ENCODE measurements around the gene ITGB6.

DNA sequence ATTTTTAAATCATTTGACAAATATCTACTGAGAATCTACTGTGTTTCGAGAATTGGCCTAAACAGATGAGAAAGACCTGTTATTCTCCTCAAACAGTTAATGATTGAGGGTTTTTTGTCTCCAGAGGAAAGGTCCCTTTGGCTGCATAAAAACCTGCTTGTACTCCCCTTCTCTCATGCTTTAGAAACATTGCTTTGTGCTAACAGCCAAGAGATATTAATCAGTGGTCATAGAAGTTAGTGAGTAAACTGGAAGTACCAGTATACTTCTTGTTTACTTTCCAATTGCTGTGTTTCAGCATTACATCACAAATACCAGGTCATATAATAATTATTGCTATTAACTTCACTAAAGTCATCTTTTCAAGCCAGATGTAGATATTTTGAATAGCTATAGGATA is 34.1 kb downstream of the ITGB6 start:
- no peak for TF ChIP-seq EZH2 (IDR thresholded peaks at IDR 0.05; ENCODE audit: insufficient read depth, low read length)
- TF ChIP-seq, protein P1, sequence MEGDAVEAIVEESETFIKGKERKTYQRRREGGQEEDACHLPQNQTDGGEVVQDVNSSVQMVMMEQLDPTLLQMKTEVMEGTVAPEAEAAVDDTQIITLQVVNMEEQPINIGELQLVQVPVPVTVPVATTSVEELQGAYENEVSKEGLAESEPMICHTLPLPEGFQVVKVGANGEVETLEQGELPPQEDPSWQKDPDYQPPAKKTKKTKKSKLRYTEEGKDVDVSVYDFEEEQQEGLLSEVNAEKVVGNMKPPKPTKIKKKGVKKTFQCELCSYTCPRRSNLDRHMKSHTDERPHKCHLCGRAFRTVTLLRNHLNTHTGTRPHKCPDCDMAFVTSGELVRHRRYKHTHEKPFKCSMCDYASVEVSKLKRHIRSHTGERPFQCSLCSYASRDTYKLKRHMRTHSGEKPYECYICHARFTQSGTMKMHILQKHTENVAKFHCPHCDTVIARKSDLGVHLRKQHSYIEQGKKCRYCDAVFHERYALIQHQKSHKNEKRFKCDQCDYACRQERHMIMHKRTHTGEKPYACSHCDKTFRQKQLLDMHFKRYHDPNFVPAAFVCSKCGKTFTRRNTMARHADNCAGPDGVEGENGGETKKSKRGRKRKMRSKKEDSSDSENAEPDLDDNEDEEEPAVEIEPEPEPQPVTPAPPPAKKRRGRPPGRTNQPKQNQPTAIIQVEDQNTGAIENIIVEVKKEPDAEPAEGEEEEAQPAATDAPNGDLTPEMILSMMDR (IDR thresholded peaks at IDR 0.05; ENCODE audit: insufficient read depth, low read depth, low read length): no peak

Measured in astrocyte (in vitro differentiated cells and primary cell).